GM08714 (cell line): ENCODE results near the gene TXLNB.

Source experiments
- H3K4me3 ChIP-seq: fragments of 200-500 bp; sonication (Bioruptor generic); 2 replicates; pipeline ENCODE4 v1.5.1; 2014; ENCODE audit warnings: mild to moderate bottlenecking, low read length, inconsistent platforms
- ZNF274 ChIP-seq: IDR thresholded peaks from 2 replicates; pipeline ENCODE4 v1.6.1; 2012; ENCODE audit warnings: mild to moderate bottlenecking, low read depth, low read length

TXLNB gene

GRCh38 chr6:139271056-139271455 is 20.7 kb downstream of the TXLNB start:
- TF ChIP-seq ZNF274 = no peak
- no peak overlapping the region for H3K4me3 ChIP-seq

- H3K4me3 ChIP-seq = no peak overlapping the region
- no peak for TF ChIP-seq ZNF274
Measured at GRCh38 chr6:139270249-139270648, 21.5 kb downstream of the TXLNB start.

GRCh38 chr6:139265512-139266190 is 26.1 kb downstream of the TXLNB start:
- H3K4me3 ChIP-seq = no peak overlapping the region
- no peak for TF ChIP-seq ZNF274

GRCh38 chr6:139262519-139263300 is 29.1 kb downstream of the TXLNB start:
- no peak overlapping the region for H3K4me3 ChIP-seq
- no peak for TF ChIP-seq ZNF274

DNA sequence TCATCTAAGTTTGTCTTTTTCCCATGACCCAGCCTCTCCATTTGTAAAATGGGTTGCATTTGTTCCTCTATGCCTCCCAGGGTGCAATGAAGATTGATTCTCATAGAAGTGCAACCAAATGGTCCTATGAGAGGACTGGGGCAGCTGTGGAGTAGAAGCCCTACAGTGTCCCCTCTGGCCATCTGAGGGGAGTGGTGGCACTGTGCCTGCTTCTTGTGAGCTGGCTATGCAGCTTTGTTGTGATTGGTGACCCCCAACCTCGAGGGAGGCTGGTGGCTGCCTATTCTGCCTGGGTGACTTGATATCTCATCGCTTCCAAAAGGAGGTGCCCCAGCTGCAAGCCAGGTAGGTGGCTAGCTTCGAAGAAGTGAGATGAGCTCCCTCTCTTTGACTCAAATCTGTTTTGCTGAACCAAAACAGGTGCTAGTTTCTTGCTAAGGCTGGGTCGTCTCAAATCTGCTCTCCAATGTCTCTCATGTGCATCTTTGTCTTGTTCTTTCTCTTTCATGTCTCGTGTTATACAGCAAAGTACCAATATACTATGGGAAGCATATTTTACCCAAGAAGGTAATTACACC is 33.9 kb downstream of the TXLNB start:
- no peak for TF ChIP-seq ZNF274
- H3K4me3 ChIP-seq = no peak overlapping the region

DNA sequence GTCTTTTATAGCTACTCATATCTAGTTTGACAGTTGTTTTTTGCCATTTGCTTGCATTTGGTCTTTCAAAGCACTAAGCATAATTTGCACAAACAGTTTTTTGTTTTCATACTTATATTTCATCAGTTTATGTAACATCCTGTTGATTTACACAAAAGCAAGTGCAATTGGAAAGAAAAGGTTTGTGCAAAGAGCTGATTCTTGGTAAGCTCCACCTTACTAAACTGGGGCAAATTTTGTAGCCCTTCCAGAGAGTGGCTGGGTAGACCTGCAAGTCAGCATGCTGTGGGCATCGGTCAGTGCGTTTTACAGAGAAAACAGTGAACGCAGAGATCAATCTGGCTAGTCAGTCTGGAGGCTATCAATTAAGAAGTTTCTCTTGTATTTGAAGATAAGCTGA is 34.5 kb downstream of the TXLNB start:
- no peak for TF ChIP-seq ZNF274
- H3K4me3 ChIP-seq = no peak overlapping the region

DNA sequence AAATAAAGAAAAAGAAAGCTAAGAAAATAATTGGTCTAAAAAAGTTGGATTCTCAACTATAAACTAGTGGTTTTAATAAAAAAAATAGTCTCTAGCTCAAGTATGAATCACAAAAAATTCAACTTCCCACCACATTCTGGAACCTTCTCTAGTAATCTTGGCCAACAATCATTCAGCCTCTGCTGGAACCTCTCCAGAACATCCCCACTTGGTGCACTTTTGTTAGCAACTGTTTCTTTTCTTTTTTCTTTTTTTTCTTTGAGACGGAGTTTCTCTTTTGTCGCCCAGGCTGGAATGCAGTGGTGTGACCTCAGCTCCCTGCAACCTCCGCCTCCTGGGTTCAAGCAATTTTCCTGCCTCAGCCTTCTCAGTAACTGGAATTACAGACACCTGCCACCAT is 35.7 kb downstream of the TXLNB start:
- no peak for TF ChIP-seq ZNF274
- no peak overlapping the region for H3K4me3 ChIP-seq

DNA sequence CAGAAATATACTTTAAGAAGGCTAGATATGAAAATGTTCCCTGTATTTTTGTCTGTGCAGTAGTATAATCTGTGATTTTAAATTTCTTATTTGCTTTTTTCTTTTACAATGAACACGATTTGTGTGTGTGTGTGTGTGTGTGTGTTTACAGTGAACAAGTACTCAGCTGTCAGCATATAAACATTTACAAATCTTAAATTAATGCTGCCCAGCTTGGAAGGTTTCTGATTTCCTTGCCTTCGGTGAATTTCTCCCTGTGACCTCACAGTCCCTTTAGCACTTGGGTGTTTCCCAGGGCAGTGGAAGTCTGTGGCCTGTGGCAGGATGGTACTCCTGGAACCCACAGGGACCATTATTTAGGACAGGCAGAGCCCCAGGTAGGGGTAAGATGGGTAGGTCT is 37.6 kb downstream of the TXLNB start:
- no peak overlapping the region for H3K4me3 ChIP-seq
- TF ChIP-seq ZNF274 = no peak

- no peak for TF ChIP-seq ZNF274
- no peak overlapping the region for H3K4me3 ChIP-seq
Measured at GRCh38 chr6:139253656-139254055, 38.1 kb downstream of the TXLNB start.

- TF ChIP-seq ZNF274 = no peak
- no peak overlapping the region for H3K4me3 ChIP-seq
Measured at GRCh38 chr6:139251691-139252390, 40.0 kb downstream of the TXLNB start.

- no peak overlapping the region for H3K4me3 ChIP-seq
- no peak for TF ChIP-seq ZNF274
Measured at GRCh38 chr6:139251045-139251690, 40.6 kb downstream of the TXLNB start.

DNA sequence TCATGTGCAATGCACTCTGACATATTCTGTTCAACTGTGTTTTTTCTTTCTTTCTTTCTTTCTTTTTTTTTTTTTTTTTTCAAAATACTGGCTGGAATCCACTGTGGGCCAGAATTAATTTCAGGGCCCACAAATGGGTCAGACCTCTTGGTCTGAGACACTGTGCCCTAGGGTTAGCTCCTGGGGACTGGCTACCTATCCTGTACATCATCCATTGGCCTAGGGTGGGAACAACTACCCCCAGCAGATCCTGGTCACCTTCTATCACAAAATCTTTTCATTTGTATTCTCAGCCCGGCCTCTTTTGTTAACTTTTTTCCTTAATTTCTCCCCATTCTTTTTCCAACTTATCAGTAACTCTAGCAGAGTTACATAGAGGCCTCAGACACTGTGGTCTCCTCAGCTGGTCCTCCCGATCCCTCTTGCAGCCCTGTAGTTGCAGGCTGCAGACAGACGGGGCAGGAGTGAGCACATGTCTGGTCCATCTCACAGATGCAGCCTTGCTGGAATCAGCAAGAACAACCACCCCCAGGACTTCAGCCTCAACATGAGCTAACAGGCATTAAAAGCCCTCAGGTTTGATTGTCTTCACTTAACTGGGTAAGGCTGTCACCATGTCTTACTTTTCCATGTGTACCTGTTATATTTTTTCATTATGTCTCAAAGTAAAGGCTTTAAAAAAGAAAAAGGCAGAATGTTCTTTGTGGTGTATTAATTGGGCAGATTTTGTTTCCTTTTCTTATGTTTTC is 41.3 kb downstream of the TXLNB start:
- H3K4me3 ChIP-seq = no peak overlapping the region

GRCh38 chr6:139249395-139249794 is 42.4 kb downstream of the TXLNB start:
- TF ChIP-seq ZNF274 = no peak

More for the DNA sequence above, 41.3 kb downstream of the TXLNB start:
- no peak for TF ChIP-seq ZNF274

DNA sequence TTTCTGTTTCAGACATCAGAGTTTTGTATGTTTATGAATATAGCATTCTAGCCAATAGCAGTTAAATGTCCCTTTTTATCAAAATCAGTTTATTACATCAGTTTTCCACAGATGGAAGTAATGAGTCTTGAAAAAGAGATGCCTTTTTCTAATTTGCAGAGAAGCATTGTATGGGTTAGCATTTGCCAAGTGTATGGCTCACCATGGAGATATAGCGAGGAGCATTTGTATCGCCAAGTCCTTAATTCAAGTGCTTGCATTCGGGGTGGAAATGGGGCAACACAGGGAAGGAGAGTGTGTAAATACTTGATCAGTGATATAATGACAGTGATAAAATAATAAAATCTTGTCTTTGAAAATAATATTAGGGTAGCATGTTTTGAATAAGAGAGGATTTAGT is 42.9 kb downstream of the TXLNB start:
- no peak for TF ChIP-seq ZNF274
- no peak overlapping the region for H3K4me3 ChIP-seq

More at GRCh38 chr6:139249395-139249794, 42.4 kb downstream of the TXLNB start:
- H3K4me3 ChIP-seq = no peak overlapping the region
